ENCODE results near the gene ABCB9. TPM values are rescaled to one million over a fixed set of nuclear protein-coding genes. Genes with fewer than 3 reads are reported as not detected.

Gene ABCB9
- total RNA-seq, 1 experiment from 2014 or later = 6.7 TPM

- Histone ChIP-seq H3K9me3 (no peaks in the 10 kb centered on the region), H3K27me3 (replicated peaks; ENCODE audit: control insufficient read depth, insufficient read depth, low read length) (no peaks in the 10 kb centered on the region), H3K4me1 (no peaks in the 10 kb centered on the region), H3K4me3 (ENCODE audit: low read depth, low read length) (no peak overlapping the region), H3K36me3 (ENCODE audit: control insufficient read depth, insufficient read depth, low read length) (no peaks in the 10 kb centered on the region)
- Mint-ChIP-seq H3K27ac (ENCODE audit: unreplicated experiment) (no peak overlapping the region), H3K4me1 (ENCODE audit: low read depth, unreplicated experiment) (no peaks in the 10 kb centered on the region), H3K9me3 (ENCODE audit: unreplicated experiment) (no peaks in the 10 kb centered on the region), H3K27me3 (ENCODE audit: insufficient read depth, unreplicated experiment) (no peaks in the 10 kb centered on the region), H3K36me3 (ENCODE audit: insufficient read depth, unreplicated experiment) (no peaks in the 10 kb centered on the region), H3K4me3 (ENCODE audit: unreplicated experiment) (no peak overlapping the region)
- no peak for DNase-seq
- CTCF ChIA-PET = no interaction called here
- BruUV-seq (replicated peaks) = no TSS peak
- POLR2A ChIA-PET = no interaction called here
- no peak for TF ChIP-seq CTCF (IDR thresholded peaks at IDR 0.05; ENCODE audit: insufficient read depth in 1 of 2, low read depth in 1 of 2, low read length in 1 of 2, severe bottlenecking in 1 of 2, unreplicated experiment in 1 of 2)
- intact Hi-C loops (cut with micrococcal nuclease; ENCODE audit: unreplicated experiment) = no loop called here
Measured at GRCh38 chr12:122999986-123000420, 33.7 kb upstream of the ABCB9 start.

GRCh38 chr12:122999196-122999946 lies 33.1 kb upstream of the ABCB9 start:
- Mint-ChIP-seq H3K4me1 (ENCODE audit: low read depth, unreplicated experiment) (no peaks in the 10 kb centered on the region), H3K27ac (ENCODE audit: unreplicated experiment) (no peak overlapping the region), H3K36me3 (ENCODE audit: insufficient read depth, unreplicated experiment) (no peaks in the 10 kb centered on the region), H3K4me3 (ENCODE audit: unreplicated experiment) (no peak overlapping the region), H3K27me3 (ENCODE audit: insufficient read depth, unreplicated experiment) (no peaks in the 10 kb centered on the region), H3K9me3 (ENCODE audit: unreplicated experiment) (no peaks in the 10 kb centered on the region)
- ChIA-PET CTCF (no interaction called here), POLR2A (no interaction called here)
- H3K36me3 ChIP-seq (ENCODE audit: control insufficient read depth, insufficient read depth, low read length) = no peaks in the 10 kb centered on the region
- no peak for TF ChIP-seq CTCF (IDR thresholded peaks at IDR 0.05; ENCODE audit: insufficient read depth in 1 of 2, low read depth in 1 of 2, low read length in 1 of 2, severe bottlenecking in 1 of 2, unreplicated experiment in 1 of 2)
- BruUV-seq (replicated peaks) = no TSS peak
- intact Hi-C loops (cut with micrococcal nuclease; ENCODE audit: unreplicated experiment) = no loop called here
- no peak overlapping the region for H3K4me3 ChIP-seq (ENCODE audit: low read depth, low read length)
- no peak for DNase-seq
- H3K27me3 ChIP-seq (replicated peaks; ENCODE audit: control insufficient read depth, insufficient read depth, low read length) = no peaks in the 10 kb centered on the region
- no peaks in the 10 kb centered on the region for H3K9me3 ChIP-seq
- H3K4me1 ChIP-seq = no peaks in the 10 kb centered on the region

- intact Hi-C loops (cut with micrococcal nuclease; ENCODE audit: unreplicated experiment) = no loop called here
- TF ChIP-seq CTCF (IDR thresholded peaks at IDR 0.05; ENCODE audit: insufficient read depth in 1 of 2, low read depth in 1 of 2, low read length in 1 of 2, severe bottlenecking in 1 of 2, unreplicated experiment in 1 of 2) = no peak
- no TSS peak for BruUV-seq (replicated peaks)
- no peak for DNase-seq
- ChIA-PET POLR2A (no interaction called here), CTCF (no interaction called here)
- Histone ChIP-seq H3K4me3 (ENCODE audit: low read depth, low read length) (no peak overlapping the region), H3K27me3 (replicated peaks; ENCODE audit: control insufficient read depth, insufficient read depth, low read length) (no peaks in the 10 kb centered on the region), H3K4me1 (no peaks in the 10 kb centered on the region), H3K36me3 (ENCODE audit: control insufficient read depth, insufficient read depth, low read length) (no peaks in the 10 kb centered on the region), H3K9me3 (no peaks in the 10 kb centered on the region)
- no peaks in the 10 kb centered on the region for H3K27me3 Mint-ChIP-seq (ENCODE audit: insufficient read depth, unreplicated experiment)
- H3K36me3 Mint-ChIP-seq (ENCODE audit: insufficient read depth, unreplicated experiment) = no peaks in the 10 kb centered on the region
- H3K27ac Mint-ChIP-seq (ENCODE audit: unreplicated experiment) = no peak overlapping the region
- H3K4me1 Mint-ChIP-seq (ENCODE audit: low read depth, unreplicated experiment) = no peaks in the 10 kb centered on the region
- H3K9me3 Mint-ChIP-seq (ENCODE audit: unreplicated experiment) = no peaks in the 10 kb centered on the region
- H3K4me3 Mint-ChIP-seq (ENCODE audit: unreplicated experiment) = no peak overlapping the region
Measured at GRCh38 chr12:122998316-122998715, 32.1 kb upstream of the ABCB9 start.
